Stomach smooth muscle (tissue), 2 donors: ENCODE results near the gene CHRNB4.

Experiments used
- H3K27ac ChIP-seq: one replicate; pipeline ENCODE4 v1.7.0; 2013; ENCODE audit warnings: mild to moderate bottlenecking, low read length, inconsistent platforms
- H3K27me3 ChIP-seq, 2 donors: one replicate each; pipeline ENCODE4 v1.7.0; 2013; ENCODE audit warnings: low read length in 2 of 2; ENCODE audit not compliant: insufficient read depth in 2 of 2, control insufficient read depth in 1 of 2
- H3K36me3 ChIP-seq, 2 donors: one replicate each; pipeline ENCODE4 v1.7.0; 2013; ENCODE audit warnings: low read length in 2 of 2; ENCODE audit not compliant: control insufficient read depth in 2 of 2, insufficient read depth in 2 of 2
- H3K4me1 ChIP-seq: one replicate; pipeline ENCODE4 v1.7.0; 2013; ENCODE audit warnings: low read length; ENCODE audit not compliant: control insufficient read depth, insufficient read depth
- H3K4me3 ChIP-seq, 2 donors: one replicate each; pipeline ENCODE4 v1.7.0; 2013; ENCODE audit warnings: low read length in 2 of 2
- H3K9ac ChIP-seq, 2 donors: one replicate each; pipeline ENCODE4 v1.7.0; 2013; ENCODE audit warnings: low read length in 2 of 2, mild to moderate bottlenecking in 1 of 2
- H3K9me3 ChIP-seq, 2 donors: one replicate each; pipeline ENCODE4 v1.7.0; 2013; ENCODE audit warnings: low read length in 2 of 2; ENCODE audit not compliant: control insufficient read depth in 2 of 2
- donor health status: healthy.
- donor health status: Pancreatic carcinoma.

CHRNB4 gene

GRCh38 chr15:78630886-78631633, 9.9 kb downstream of the CHRNB4 start:
- no peak overlapping the region for H3K27ac ChIP-seq
- peaks cover 0 to under 1% of the 10 kb centered on the region in 2 donors for H3K27me3 ChIP-seq
- no peaks in the 10 kb centered on the region for H3K36me3 ChIP-seq
- H3K9ac ChIP-seq: no peak overlapping the region
- no peak overlapping the region for H3K4me3 ChIP-seq
- no peaks in the 10 kb centered on the region for H3K4me1 ChIP-seq
- peaks cover 3 to 7% of the 10 kb centered on the region in 2 donors for H3K9me3 ChIP-seq

GRCh38 chr15:78629716-78630065, 11.3 kb downstream of the CHRNB4 start:
- H3K4me1 ChIP-seq: peaks cover 2% of the 10 kb centered on the region
- H3K27me3 ChIP-seq: peaks cover 0 to 2% of the 10 kb centered on the region in 2 donors
- no peak overlapping the region for H3K27ac ChIP-seq
- H3K9me3 ChIP-seq: peaks cover 3 to 7% of the 10 kb centered on the region in 2 donors
- no peak overlapping the region for H3K4me3 ChIP-seq
- H3K36me3 ChIP-seq: no peaks in the 10 kb centered on the region
- no peak overlapping the region for H3K9ac ChIP-seq

GRCh38 chr15:78629031-78629715, 11.8 kb downstream of the CHRNB4 start:
- H3K9ac ChIP-seq: no peak overlapping the region
- H3K4me3 ChIP-seq: no peak overlapping the region
- peaks cover 0 to 2% of the 10 kb centered on the region in 2 donors for H3K27me3 ChIP-seq
- no peaks in the 10 kb centered on the region for H3K36me3 ChIP-seq
- peaks cover 3 to 7% of the 10 kb centered on the region in 2 donors for H3K9me3 ChIP-seq
- H3K27ac ChIP-seq: no peak overlapping the region
- peaks cover 2% of the 10 kb centered on the region for H3K4me1 ChIP-seq

GRCh38 chr15:78628227-78628626, 12.8 kb downstream of the CHRNB4 start:
- Histone ChIP-seq H3K4me1 (peaks cover 2% of the 10 kb centered on the region), H3K4me3 (no peak overlapping the region), H3K36me3 (no peaks in the 10 kb centered on the region), H3K27me3 (peaks cover 0 to 2% of the 10 kb centered on the region in 2 donors), H3K9me3 (peaks cover 0 to 4% of the 10 kb centered on the region in 2 donors), H3K27ac (no peak overlapping the region), H3K9ac (no peak overlapping the region)

GRCh38 chr15:78627348-78627747, 13.7 kb downstream of the CHRNB4 start:
- H3K9ac ChIP-seq: no peak overlapping the region
- H3K9me3 ChIP-seq: no peaks in the 10 kb centered on the region
- peaks cover 2% of the 10 kb centered on the region for H3K4me1 ChIP-seq
- peaks cover 0 to 2% of the 10 kb centered on the region in 2 donors for H3K27me3 ChIP-seq
- H3K36me3 ChIP-seq: no peaks in the 10 kb centered on the region
- no peak overlapping the region for H3K27ac ChIP-seq
- H3K4me3 ChIP-seq: no peak overlapping the region

GRCh38 chr15:78626381-78626995, 14.5 kb downstream of the CHRNB4 start:
- Histone ChIP-seq H3K27ac (no peak overlapping the region), H3K4me3 (no peak overlapping the region), H3K9me3 (no peaks in the 10 kb centered on the region), H3K4me1 (peaks cover 2% of the 10 kb centered on the region), H3K27me3 (peaks cover 0 to 2% of the 10 kb centered on the region in 2 donors), H3K9ac (no peak overlapping the region), H3K36me3 (no peaks in the 10 kb centered on the region)

GRCh38 chr15:78625606-78626280, 15.3 kb downstream of the CHRNB4 start:
- Histone ChIP-seq H3K27me3 (peaks cover 0 to 2% of the 10 kb centered on the region in 2 donors), H3K27ac (no peak overlapping the region), H3K4me1 (peaks cover 2% of the 10 kb centered on the region), H3K36me3 (no peaks in the 10 kb centered on the region), H3K9me3 (no peaks in the 10 kb centered on the region), H3K4me3 (no peak overlapping the region), H3K9ac (no peak overlapping the region)

GRCh38 chr15:78624651-78625590, 16.1 kb downstream of the CHRNB4 start:
- no peak overlapping the region for H3K27ac ChIP-seq
- peaks cover 6% of the 10 kb centered on the region for H3K4me1 ChIP-seq
- peaks cover 0 to 2% of the 10 kb centered on the region in 2 donors for H3K27me3 ChIP-seq
- no peak overlapping the region for H3K9ac ChIP-seq
- no peak overlapping the region for H3K4me3 ChIP-seq
- no peaks in the 10 kb centered on the region for H3K36me3 ChIP-seq
- H3K9me3 ChIP-seq: no peaks in the 10 kb centered on the region

- H3K9ac ChIP-seq: no peak overlapping the region
- H3K36me3 ChIP-seq: no peaks in the 10 kb centered on the region
- peaks cover 16% of the 10 kb centered on the region for H3K4me1 ChIP-seq
- peaks cover 2 to 5% of the 10 kb centered on the region in 2 donors for H3K27me3 ChIP-seq
- H3K9me3 ChIP-seq: no peaks in the 10 kb centered on the region
- no peak overlapping the region for H3K4me3 ChIP-seq
- H3K27ac ChIP-seq: no peak overlapping the region
Observed at GRCh38 chr15:78623786-78624497, 17.1 kb downstream of the CHRNB4 start.
